Renal pelvis (tissue), 12 donors: ENCODE measurements around the gene BEND4. TPM values are rescaled to one million over a fixed set of nuclear protein-coding genes. Genes with fewer than 3 reads are reported as not detected.
"Not testable (repeated sequence)": the region's sequence is repeated elsewhere in the genome, so short reads cannot be mapped to it uniquely, and the experiment has no call there.

Experiments used
- DNase-seq: peaks from one replicate; pipeline ENCODE4 v3.0.0-alpha.2; 2013
- long read RNA-seq, 16 experiments: transcript quantifications; one replicate each; lab custom pipeline, GENCODE V29; 2026
- polyA plus RNA-seq, 3 donors: library from polyadenylated mRNA; unstranded; fragments of 120-200 nt; gene quantifications; one replicate each; pipeline ENCODE4 v1.2.1, GENCODE V29; 2013; ENCODE audit not compliant: insufficient read length in 3 of 3

Gene BEND4
- 1 to 10 TPM in 2 of 3 donors, under 1 TPM in 1; 0.95 to 1.3 (median 1.1) TPM for polyA plus RNA-seq
- long read RNA-seq, donor 1: 0 reads
- long read RNA-seq, donor 2: 0 reads
- long read RNA-seq, donor 3: 0 reads
- long read RNA-seq, donor 4: 0 reads
- long read RNA-seq, donor 5: 0 reads
- long read RNA-seq, donor 6: 0 reads
- long read RNA-seq, donor 7: 0 reads
- long read RNA-seq, donor 8: 0 reads
- long read RNA-seq, donor 9: 0 reads
- long read RNA-seq, donor 10: 0 reads
- long read RNA-seq, donor 11: 0 reads
- long read RNA-seq, donor 12: 0 reads
- long read RNA-seq, donor 13, partial matches to known transcripts: 6 of 6 reads
- long read RNA-seq, donor 13, other reads (novel, unspliced or antisense): 0 of 6 reads
- long read RNA-seq, donor 14: 0 reads
- long read RNA-seq, donor 15: 0 reads
- long read RNA-seq, donor 16: 0 reads

DNA sequence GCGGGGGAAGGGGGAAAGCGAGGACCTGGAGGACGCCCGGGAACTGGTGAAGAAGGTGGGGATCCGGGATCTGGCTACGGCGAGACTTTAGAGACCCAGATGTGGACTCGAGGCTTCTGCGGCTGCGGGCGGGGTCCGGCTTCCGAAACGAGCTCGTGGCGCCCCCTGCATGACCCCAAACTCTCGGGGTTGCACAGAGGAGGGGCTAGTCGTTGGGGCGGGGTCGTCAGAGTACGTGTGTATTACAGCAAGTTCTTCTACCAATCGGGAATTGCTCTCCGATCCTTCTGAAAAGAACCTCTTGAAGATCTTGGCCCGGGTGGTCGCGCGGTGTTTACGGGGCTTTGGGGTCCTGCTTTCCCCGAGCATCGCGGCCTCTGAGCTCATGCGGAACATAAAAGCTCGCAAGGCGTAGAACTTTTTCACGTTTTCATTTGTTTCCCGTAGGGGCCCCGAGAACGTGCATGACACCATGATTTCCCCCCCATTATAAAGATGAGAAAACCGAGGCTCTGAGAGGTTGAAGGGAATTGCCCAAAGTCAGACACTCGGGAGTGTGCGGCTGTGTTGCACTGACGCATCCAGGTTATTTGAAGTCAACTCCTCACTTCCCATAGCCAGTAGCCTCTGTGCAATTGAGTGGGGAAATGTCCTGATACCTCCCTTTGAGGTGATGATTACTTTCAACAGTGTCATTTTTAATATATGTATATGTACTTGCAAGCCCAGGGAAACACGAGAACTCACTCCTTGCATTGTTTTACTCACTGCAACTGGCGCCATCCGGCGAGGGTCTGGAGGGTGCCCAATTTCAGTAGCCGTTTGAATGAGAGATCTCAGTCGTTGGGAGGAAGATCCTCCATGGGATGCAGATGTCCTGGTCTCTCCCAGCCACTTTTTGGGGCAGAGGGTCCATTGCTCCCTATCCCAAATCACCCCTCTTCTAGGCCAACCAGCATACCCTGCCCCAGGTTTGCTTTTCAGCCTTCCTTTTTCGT lies at the start of gene BEND4:
BEND4 (minus strand) TSS at position 149 of the 998 bp plus-strand sequence. CDS start 512 bp downstream, outside the sequence.
- no peak for DNase-seq

DNA sequence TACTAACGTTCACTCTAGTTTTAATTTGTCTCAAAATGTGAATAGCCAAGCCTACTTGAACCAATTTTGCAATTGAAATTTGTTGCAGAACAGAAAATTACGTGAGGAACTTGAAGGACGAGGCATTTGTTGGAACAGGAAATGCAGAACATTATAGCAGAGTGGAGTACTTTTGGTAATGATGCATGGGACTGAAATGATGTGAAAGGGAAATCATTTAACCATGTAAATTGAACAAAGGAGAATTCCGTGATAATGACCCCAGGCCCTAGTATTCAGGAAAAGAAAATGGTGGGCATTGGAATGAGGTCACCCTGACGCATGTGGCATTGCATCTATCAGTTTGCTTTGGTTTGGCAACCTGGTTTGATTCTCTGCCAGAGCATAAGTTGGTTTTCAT lies 44.9 kb upstream of the BEND4 start:
- no peak for DNase-seq

DNA sequence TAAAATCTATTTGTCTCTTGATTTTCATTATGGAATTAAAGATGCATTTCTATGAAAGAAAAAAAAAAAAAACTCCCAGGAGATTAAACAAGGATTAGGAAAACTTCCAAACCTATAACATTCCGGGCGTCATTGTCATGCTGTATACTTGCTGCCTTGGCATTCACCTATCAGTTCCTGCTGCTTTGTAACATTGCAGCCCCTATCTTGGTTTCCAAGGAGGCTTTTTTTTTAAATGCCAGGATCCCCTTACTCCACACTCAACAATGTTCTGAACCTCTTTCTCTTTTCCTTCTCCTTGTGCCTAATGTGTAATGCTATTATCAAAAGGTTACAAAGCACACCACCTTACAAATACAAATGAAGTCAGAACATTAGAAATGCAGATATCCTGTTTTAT lies 20.5 kb upstream of the BEND4 start:
- DNase-seq: no peak

DNA sequence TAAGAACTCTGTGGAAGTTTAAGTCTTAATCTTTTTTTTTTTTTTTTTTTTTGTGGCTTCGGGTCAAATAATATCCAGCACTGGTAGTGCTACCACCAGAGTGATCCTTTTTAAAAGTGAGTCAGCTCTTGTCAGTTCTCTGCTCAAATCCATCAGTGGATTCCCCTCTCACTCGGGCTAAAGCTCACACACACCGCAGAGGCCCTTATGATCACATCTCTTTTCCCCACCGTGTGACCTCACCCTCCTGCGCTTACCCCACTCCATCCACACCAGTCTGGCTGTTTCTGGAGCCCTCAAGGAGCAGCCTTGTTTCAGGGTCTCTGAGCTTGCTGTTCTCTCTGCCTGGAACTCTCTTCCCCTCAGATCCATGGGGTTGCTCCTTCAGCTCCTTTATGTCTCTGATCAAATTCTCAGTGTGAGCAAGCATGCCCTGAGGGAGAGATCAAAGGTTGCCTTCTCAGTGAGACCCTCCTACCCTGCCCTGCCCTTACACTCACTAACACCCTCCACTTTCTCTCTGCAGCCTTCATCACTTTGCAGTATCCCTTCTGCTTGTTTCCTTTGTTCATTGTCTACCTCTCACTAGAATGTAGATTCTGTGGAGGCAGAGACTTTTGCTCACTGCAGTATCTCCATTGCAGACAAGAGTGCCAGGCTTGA lies 19.8 kb upstream of the BEND4 start:
- no peak for DNase-seq

DNA sequence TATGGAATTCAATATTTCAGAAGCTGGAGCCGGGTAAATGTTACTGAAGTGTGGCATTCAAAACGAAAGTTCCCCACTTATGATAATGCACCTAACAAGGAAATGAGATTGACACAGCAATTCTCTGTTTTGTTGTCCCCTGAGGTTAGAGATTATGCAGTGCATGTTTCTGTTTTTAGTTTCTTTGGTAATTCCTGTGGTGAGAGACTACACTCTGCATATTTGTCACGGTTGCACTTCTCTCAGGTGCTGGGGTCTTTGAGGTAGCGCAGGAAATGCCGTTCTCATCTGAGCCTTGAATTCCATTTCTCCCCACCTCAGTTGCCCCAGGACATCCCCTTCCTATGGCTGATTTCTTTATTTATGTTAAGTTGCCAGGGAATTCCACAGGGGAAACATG lies 15.3 kb upstream of the BEND4 start:
- no peak for DNase-seq

DNA sequence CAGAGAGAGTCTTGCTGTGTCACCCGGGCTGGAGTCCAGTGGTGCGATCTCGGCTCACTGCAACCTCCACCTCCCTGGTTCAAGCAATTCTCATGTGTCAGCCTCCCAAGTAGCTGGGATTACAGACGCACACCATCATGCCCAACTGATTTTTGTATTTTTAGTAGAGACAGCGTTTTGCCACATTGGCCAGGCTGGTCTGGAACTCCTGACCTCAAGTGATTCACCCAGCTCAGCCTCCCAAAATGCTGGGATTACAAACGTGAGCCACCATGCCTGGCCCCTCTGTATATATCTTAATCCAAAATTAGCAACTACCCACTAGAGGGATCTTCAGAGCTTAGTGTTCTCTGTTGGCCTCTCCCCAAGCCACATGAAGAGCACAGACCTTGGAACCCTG lies 13.7 kb upstream of the BEND4 start:
- DNase-seq: not testable (repeated sequence)

DNA sequence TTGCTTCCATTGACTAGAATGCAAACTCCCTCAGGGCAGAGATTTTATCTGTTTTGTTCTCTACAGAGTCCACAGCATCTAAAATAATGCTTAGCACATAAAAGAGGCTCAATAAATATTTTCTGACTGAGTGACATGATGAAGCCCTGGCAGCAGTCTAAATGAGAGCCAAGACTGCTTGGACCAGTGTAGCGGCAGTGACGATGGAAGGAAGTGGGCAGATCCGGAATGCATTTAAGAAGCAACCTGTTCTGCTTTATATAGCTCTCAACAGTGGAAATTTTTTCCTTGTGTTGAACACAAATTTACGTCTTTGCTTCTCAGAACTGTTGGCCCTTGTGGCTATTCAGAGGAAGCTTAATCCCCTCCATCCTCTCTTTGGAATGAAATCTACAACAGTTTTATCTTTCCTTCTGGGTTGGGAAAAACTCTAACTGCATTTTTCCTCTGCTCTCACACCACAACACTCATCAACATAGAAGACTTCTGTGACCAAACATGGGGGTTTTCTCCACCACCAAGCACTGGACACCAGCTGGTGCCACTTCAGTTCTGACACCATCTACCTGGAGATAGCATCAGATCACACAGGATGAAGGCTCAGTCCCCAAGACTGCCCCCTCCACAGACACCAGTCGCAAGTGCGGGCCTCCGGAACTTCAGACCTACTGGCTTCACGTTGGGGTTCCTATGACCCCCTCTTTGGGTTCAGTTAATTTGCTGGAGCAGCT lies 7.0 kb upstream of the BEND4 start:
- no peak for DNase-seq

DNA sequence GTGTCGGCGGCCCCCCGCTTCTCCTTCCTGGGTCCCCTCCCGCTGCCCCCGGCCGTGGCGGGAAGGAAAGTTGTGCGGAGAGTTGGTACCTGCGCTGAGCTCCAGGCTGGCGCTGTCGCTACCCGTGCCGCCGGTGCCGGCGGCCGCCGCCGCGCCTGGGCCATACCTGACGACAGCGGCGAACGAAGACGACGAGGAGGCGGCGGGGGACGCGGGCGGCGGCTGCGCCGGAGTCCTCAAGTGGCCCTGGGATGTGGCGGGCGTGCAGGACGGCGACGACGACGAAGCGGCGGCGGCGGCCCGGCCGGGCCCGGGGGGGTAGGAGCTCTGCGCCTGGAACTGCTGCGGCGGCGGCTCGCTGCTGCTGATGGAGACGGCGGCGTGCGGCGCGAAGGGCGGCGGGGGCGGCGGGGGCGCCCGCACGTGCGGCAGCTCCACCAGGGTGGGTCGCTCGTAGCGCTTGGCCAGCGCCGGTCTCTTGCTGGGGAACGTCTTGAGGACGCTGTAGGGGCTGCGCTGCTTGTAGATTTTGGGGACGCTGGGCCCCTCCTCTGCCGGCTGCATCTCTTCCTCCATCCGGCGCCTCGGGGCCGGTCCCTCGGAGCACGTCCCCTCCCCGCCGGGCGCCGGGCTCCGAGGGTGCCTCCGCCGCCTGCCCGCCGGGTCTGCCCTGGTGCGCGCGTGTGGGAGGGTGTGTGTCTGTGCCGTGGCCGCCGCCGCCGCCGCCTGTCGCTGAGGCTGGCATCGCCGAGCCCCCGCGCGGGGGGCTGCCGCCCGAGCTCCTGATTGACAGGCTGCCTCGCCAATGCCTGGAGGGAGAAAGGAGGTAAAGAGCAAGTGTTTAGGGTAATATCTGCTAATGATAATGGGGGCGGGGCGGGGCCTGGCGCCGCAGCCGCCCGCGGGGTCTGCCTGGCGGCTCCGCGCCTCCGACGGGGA lies 618 bp downstream of the BEND4 start:
- DNase-seq: no peak

DNA sequence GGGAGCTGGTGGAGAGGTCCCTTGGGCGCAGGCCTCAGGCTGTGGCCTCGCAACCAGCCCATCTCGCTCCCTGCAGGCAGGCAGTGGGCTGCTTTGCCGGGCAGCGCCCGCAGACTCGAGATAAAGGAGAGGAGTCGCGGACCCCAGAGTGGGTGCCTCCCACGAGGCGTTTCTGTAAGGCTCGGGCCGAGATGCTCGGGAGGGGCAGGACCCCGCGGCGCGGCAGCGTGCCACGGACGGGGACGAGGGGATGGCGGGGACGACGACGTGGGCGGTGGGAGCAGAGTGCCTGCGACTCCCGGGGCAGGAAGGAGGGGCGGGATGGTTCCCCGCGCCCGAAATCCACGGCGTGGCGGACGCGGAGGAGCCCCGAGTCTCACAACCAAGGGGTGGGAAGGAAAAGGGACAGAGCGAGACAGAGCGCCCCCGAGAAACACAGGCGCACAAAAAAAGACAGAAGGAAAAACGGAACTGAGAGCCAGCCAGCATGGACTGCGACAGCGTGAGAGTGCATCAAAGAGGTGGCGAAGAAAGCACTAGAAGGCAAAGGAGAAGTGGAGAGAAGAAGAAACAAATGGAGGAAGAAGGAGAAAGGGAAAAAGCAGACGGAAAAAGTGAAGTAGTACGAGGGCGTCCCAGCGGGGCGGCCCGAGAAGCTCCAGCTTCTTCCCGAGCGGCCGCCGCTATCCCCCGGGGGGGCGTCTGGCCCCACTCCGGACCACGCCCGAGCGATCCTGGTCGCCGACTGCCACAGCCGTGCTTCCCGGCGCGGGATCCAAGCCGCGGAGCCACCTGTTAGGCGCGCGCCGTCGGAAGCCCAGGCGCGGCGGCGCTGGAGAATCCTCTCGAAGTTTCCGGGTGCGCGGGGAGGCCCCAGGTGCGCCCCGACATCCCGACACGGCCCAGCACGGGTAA lies 1.5 kb downstream of the BEND4 start:
- no peak for DNase-seq

DNA sequence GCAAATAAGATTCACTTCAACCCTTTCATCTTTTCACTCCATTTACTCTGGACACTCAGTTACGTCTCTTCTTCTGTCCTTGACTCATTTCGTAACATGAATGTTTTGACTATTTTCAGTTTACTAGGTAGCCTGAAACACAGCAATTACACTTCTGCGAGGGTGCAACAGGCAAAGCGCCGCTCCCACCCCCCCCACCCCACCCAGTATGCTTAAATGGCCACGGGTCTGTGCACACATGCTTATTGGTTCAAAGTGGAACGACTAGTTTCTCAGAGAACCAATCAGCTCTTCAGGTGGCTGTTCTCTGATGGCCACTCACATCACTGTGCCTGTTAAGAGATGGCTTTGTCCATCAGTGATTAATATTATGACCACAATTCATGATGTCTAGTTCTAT lies 3.5 kb downstream of the BEND4 start:
- DNase-seq: no peak

DNA sequence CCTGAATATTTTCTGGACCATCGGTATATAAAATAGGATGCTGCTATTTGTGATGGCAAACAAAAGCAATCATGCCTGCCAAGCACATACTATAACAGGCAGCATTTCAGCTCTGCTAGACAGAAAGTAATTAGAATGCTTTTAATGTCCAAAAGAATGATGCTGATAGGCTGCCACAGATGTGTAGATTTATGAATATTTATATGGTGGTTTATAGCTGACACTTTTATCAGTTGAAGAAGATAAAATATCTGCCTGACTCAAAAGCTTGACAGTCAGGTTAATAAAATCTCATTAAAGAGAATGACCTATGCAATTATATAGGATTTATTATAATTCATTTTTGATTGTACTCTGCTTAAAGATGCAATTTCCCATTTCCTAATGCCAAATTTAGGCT lies 4.0 kb downstream of the BEND4 start:
- no peak for DNase-seq

DNA sequence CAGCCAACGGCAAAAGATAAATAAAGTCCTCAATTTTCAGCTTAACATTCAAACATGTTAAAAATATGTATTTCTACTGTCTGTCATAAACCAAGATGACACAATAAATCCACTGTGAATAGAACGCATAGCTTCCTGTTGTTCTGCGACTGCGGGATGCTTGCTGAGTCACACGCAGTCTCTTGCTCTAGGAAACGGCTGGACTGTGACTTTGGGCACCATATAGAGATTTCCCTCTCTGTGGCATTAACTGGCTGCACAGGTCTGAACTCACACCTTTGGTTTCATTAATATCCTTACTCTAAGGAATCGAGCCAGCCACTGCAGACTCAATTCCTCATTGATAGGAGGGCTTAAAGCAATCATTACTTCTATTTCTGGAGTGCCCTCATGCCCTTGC lies 8.4 kb downstream of the BEND4 start:
- no peak for DNase-seq

DNA sequence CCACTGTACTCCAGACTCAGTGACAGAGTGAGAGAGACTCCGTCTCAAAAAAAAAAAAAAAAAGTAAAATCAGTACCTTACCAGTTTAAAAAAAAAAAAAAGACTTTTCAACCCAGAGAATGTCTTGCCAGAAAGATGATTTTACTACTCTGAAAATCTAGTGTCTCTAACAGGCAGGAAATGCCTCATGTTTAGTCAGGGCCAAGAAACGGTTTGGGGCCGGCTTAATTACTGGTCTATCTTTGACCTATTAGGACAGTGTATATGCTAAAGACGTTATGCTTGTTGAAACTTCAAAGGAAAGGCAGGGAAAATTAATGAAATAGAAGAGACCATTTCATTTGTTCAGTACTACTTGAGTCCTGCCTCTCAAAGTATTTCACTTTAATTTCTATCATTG lies 9.9 kb downstream of the BEND4 start:
- DNase-seq: no peak

DNA sequence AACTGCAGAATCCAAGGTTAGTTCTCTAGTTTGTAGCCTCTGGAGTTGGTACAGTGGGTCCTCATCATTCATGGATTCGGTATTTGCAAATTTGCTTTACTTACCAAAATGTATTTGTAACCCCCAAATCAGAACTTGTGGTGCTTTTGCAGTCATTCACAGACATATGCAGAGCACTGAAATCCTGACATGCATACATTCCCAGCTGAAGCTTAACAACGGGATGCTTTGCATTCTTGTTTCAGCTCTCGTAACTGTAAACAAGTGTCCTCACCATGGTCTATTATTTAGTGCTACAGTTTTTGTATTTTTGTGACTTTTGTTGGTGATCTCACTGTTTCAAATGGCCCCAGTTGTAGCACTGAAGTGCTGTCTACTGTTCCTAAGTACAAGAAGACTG lies 16.1 kb downstream of the BEND4 start:
- no peak for DNase-seq

DNA sequence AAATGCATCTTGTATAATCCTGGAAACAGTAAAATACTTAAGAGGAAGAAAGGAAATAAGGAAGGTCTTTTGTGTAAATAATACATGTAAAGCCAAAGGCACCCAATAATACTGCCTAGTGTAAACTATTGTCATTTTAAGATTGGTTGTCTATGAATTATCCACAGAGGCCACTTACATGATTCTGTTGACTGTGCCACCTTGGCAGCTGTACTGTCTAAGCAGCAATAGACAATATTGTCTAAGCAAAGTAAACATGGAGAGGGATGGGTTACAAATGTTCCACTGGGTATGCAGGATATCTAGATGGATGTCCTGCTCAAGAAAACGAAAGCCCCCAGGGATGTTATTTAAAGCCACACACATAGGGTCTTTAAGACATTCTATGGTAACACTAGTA lies 19.4 kb downstream of the BEND4 start:
- no peak for DNase-seq

DNA sequence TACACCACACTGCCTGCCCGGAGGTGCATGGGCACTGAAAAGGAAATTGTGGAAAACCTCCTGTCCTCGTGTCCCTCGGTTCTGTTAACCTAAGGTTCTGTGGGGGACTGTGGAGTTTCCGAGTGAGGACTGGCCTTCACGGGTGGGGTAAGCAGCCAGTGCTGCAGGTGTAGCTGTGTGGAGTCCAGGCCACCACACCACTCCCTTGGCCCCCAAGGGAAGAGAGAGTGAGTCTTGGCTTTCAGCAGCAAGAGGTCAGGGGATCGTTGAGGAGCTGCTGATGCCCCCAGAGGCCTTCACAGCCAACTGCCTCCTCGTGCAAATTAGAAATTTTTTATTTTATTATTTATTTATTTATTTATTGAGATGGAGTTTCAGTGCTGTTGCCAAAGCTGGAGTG lies 20.4 kb downstream of the BEND4 start:
- DNase-seq: no peak

DNA sequence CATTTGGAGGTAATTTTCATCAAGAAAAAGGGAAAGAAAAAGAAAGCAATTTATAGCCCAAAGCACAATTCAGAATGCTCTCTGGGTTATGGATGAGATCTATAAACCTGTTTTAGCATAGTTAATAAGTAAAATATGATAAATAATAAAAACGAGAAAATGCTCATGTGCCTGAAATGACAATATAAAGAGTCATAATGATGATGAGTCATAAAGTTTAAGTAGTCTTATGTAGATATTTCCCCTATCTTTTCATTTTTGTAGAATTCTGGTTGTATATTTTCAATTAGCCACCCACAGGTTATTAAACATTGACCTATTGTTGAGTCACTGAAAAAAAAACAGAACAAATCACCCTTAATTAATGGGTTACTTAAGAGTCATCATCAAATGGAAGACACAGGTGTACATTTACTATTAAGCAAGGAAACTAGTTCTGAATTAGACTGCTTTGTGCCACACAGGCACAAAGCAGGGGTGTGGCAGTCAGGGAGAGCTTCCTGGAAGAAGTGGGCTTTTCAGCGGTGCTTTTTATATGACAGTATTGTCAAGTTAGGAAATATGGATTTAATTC lies 29.3 kb downstream of the BEND4 start:
- no peak for DNase-seq

DNA sequence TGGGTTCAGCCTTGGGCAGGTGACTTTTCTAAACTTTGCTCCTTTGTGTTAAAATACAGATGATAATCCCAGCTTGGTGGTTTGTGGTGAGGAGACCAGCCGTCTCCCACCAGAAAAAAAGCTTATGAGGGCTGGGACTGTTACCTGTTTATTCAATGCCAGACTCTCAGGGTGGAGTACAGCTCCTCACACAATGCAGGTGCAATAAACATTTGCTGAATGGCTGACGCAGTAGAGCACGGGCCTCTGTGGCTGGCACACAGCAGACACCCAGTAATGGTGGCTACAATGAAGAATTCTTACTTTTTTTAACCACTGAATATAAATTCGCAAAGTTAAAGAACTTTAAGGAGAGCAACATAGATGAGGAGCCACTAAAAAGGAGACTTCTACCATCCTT lies 30.2 kb downstream of the BEND4 start:
- DNase-seq: no peak

DNA sequence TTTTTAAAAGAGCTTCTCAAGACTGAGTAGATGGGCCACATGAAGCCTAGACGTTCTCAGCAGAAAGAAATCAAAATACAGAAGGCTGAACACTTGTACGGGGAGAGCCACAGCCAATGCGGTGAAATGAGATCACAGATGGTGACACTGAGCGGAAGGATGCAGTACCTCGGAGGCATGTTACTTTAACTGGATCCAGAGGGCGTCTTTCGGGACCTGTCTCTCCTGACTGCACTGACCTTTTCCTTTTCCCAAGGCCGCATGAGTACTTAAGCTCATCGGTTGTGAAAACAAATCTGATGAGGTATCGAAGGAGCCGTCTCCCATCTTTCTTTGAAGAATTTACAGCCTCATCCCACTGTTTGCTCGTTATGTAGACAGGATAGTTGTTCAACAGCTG lies 32.6 kb downstream of the BEND4 start:
- peak; percentile 11 for DNase-seq
